Measurements from ENCODE around the gene PDILT.

Gene PDILT

GRCh38 chr16:20364051-20364450 is 40.5 kb downstream of the PDILT start:
- in situ Hi-C loops (cut with HindIII; ENCODE audit: low sequenced_read_pairs) = no loop called here

- in situ Hi-C loops (cut with HindIII; ENCODE audit: low sequenced_read_pairs) = no loop called here
Observed at GRCh38 chr16:20363191-20363590, 41.3 kb downstream of the PDILT start.

- in situ Hi-C loops (cut with HindIII; ENCODE audit: low sequenced_read_pairs) = no loop called here
Observed at GRCh38 chr16:20359997-20360396, 44.5 kb downstream of the PDILT start.

GRCh38 chr16:20355114-20355782 is 49.3 kb downstream of the PDILT start:
- in situ Hi-C loops (cut with HindIII; ENCODE audit: low sequenced_read_pairs) = no loop called here

GRCh38 chr16:20353379-20353778 is 51.2 kb downstream of the PDILT start:
- in situ Hi-C loops (cut with HindIII; ENCODE audit: low sequenced_read_pairs) = no loop called here

GRCh38 chr16:20352615-20353014 is 51.9 kb downstream of the PDILT start, which contains the start of gene UMOD:
UMOD (minus strand) TSS chr16:20352715; CDS start chr16:20350737, 1,978 bp downstream.
- in situ Hi-C loops (cut with HindIII; ENCODE audit: low sequenced_read_pairs) = no loop called here

GRCh38 chr16:20349615-20350014 is 54.9 kb downstream of the PDILT start:
- in situ Hi-C loops (cut with HindIII; ENCODE audit: low sequenced_read_pairs) = no loop called here

GRCh38 chr16:20348365-20349185 is 56.0 kb downstream of the PDILT start:
- in situ Hi-C loops (cut with HindIII; ENCODE audit: low sequenced_read_pairs) = no loop called here

GRCh38 chr16:20347666-20348364 is 56.7 kb downstream of the PDILT start:
- in situ Hi-C loops (cut with HindIII; ENCODE audit: low sequenced_read_pairs) = no loop called here

- in situ Hi-C loops (cut with HindIII; ENCODE audit: low sequenced_read_pairs) = no loop called here
Observed at GRCh38 chr16:20344611-20345010, 59.9 kb downstream of the PDILT start.

- in situ Hi-C loops (cut with HindIII; ENCODE audit: low sequenced_read_pairs) = no loop called here
Observed at GRCh38 chr16:20339744-20340143, 64.8 kb downstream of the PDILT start.

- in situ Hi-C loops (cut with HindIII; ENCODE audit: low sequenced_read_pairs) = no loop called here
Observed at GRCh38 chr16:20336955-20337354, 67.6 kb downstream of the PDILT start.

GRCh38 chr16:20334396-20334795 is 70.1 kb downstream of the PDILT start:
- in situ Hi-C loops (cut with HindIII; ENCODE audit: low sequenced_read_pairs) = no loop called here

- in situ Hi-C loops (cut with HindIII; ENCODE audit: low sequenced_read_pairs) = no loop called here
Observed at GRCh38 chr16:20333120-20333519, 71.4 kb downstream of the PDILT start.

GRCh38 chr16:20332411-20332810 is 72.1 kb downstream of the PDILT start:
- in situ Hi-C loops (cut with HindIII; ENCODE audit: low sequenced_read_pairs) = no loop called here

GRCh38 chr16:20331635-20332034 is 72.9 kb downstream of the PDILT start:
- in situ Hi-C loops (cut with HindIII; ENCODE audit: low sequenced_read_pairs) = no loop called here

GRCh38 chr16:20329392-20330138 is 75.0 kb downstream of the PDILT start:
- in situ Hi-C loops (cut with HindIII; ENCODE audit: low sequenced_read_pairs) = no loop called here

GRCh38 chr16:20327444-20328041 is 77.0 kb downstream of the PDILT start, which contains the start of gene GP2:
GP2 (minus strand) TSS chr16:20327513; CDS start chr16:20326431, 1,082 bp downstream.
- in situ Hi-C loops (cut with HindIII; ENCODE audit: low sequenced_read_pairs) = no loop called here

GRCh38 chr16:20326321-20326720 is 78.2 kb downstream of the PDILT start:
- in situ Hi-C loops (cut with HindIII; ENCODE audit: low sequenced_read_pairs) = no loop called here

GRCh38 chr16:20325005-20325404 is 79.5 kb downstream of the PDILT start:
- in situ Hi-C loops (cut with HindIII; ENCODE audit: low sequenced_read_pairs) = no loop called here

Data from DLD1 (cell line).